ENCODE data around the gene SH3GL2. TPM values are rescaled to one million over a fixed set of nuclear protein-coding genes. Genes with fewer than 3 reads are reported as not detected.

Gene SH3GL2
- total RNA-seq, 1 experiment from 2014 or later: not detected

- no peak overlapping the region for H3K4me3 Mint-ChIP-seq (ENCODE audit: unreplicated experiment)
- intact Hi-C loops (cut with micrococcal nuclease): no loop called here
- ChIA-PET CTCF (no interaction called here), POLR2A (interaction anchor here (1.0 kb wide), 1 partner anchor 9 kb away, joined by 3 read pairs; no protein-coding TSS in a partner anchor)
- no peaks in the 10 kb centered on the region for H3K9me3 Mint-ChIP-seq (ENCODE audit: unreplicated experiment)
- H3K4me1 Mint-ChIP-seq (ENCODE audit: insufficient read depth, unreplicated experiment): no peaks in the 10 kb centered on the region
- H3K27me3 Mint-ChIP-seq (ENCODE audit: insufficient read depth, unreplicated experiment): peaks cover 60% of the 10 kb centered on the region
- peak; percentile 40 for DNase-seq (ENCODE audit: unreplicated experiment)
- BruUV-seq (replicated peaks): no TSS peak
- H3K36me3 Mint-ChIP-seq (ENCODE audit: insufficient read depth, unreplicated experiment): no peaks in the 10 kb centered on the region
- no peak for TF ChIP-seq CTCF (IDR thresholded peaks at IDR 0.05; ENCODE audit: unreplicated experiment)
- no peak overlapping the region for H3K27ac Mint-ChIP-seq (ENCODE audit: low read depth, unreplicated experiment)
These were observed 22.2 kb downstream of the SH3GL2 start for GRCh38 chr9:17600962-17601593.

GRCh38 chr9:17604556-17604955, 25.7 kb downstream of the SH3GL2 start:
- no peak for TF ChIP-seq CTCF (IDR thresholded peaks at IDR 0.05; ENCODE audit: unreplicated experiment)
- ChIA-PET CTCF (interaction anchor here (0.7 kb wide), 1 partner anchor 11 kb away, joined by 3 read pairs; no protein-coding TSS in a partner anchor), POLR2A (no interaction called here)
- H3K9me3 Mint-ChIP-seq (ENCODE audit: unreplicated experiment): no peaks in the 10 kb centered on the region
- H3K4me1 Mint-ChIP-seq (ENCODE audit: insufficient read depth, unreplicated experiment): no peaks in the 10 kb centered on the region
- H3K27ac Mint-ChIP-seq (ENCODE audit: low read depth, unreplicated experiment): no peak overlapping the region
- intact Hi-C loops (cut with micrococcal nuclease): no loop called here
- peaks cover 70% of the 10 kb centered on the region for H3K27me3 Mint-ChIP-seq (ENCODE audit: insufficient read depth, unreplicated experiment)
- H3K4me3 Mint-ChIP-seq (ENCODE audit: unreplicated experiment): no peak overlapping the region
- BruUV-seq (replicated peaks): no TSS peak
- DNase-seq (ENCODE audit: unreplicated experiment): no peak
- H3K36me3 Mint-ChIP-seq (ENCODE audit: insufficient read depth, unreplicated experiment): no peaks in the 10 kb centered on the region

GRCh38 chr9:17609312-17610005, 30.6 kb downstream of the SH3GL2 start:
- TF ChIP-seq CTCF (IDR thresholded peaks at IDR 0.05; ENCODE audit: unreplicated experiment): no peak
- CTCF ChIA-PET: interaction anchor here (1.1 kb wide), 1 partner anchor 18 kb away, joined by 3 read pairs; no protein-coding TSS in a partner anchor
- BruUV-seq (replicated peaks): no TSS peak
- no peaks in the 10 kb centered on the region for H3K36me3 Mint-ChIP-seq (ENCODE audit: insufficient read depth, unreplicated experiment)
- intact Hi-C loops (cut with micrococcal nuclease): no loop called here
- no peak for DNase-seq (ENCODE audit: unreplicated experiment)
- POLR2A ChIA-PET: no interaction called here
- H3K9me3 Mint-ChIP-seq (ENCODE audit: unreplicated experiment): no peaks in the 10 kb centered on the region
- peaks cover 68% of the 10 kb centered on the region for H3K27me3 Mint-ChIP-seq (ENCODE audit: insufficient read depth, unreplicated experiment)
- no peak overlapping the region for H3K4me3 Mint-ChIP-seq (ENCODE audit: unreplicated experiment)
- no peaks in the 10 kb centered on the region for H3K4me1 Mint-ChIP-seq (ENCODE audit: insufficient read depth, unreplicated experiment)
- H3K27ac Mint-ChIP-seq (ENCODE audit: low read depth, unreplicated experiment): no peak overlapping the region

- CTCF ChIA-PET: interaction anchor here (1.5 kb wide), 1 partner anchor 9 kb away, joined by 4 read pairs; no protein-coding TSS in a partner anchor
- H3K27me3 Mint-ChIP-seq (ENCODE audit: insufficient read depth, unreplicated experiment): peaks cover 66% of the 10 kb centered on the region
- no peaks in the 10 kb centered on the region for H3K4me1 Mint-ChIP-seq (ENCODE audit: insufficient read depth, unreplicated experiment)
- H3K4me3 Mint-ChIP-seq (ENCODE audit: unreplicated experiment): no peak overlapping the region
- intact Hi-C loops (cut with micrococcal nuclease): no loop called here
- no peak for DNase-seq (ENCODE audit: unreplicated experiment)
- no peaks in the 10 kb centered on the region for H3K9me3 Mint-ChIP-seq (ENCODE audit: unreplicated experiment)
- no TSS peak for BruUV-seq (replicated peaks)
- H3K27ac Mint-ChIP-seq (ENCODE audit: low read depth, unreplicated experiment): no peak overlapping the region
- no peaks in the 10 kb centered on the region for H3K36me3 Mint-ChIP-seq (ENCODE audit: insufficient read depth, unreplicated experiment)
- TF ChIP-seq CTCF (IDR thresholded peaks at IDR 0.05; ENCODE audit: unreplicated experiment): no peak
- POLR2A ChIA-PET: no interaction called here
These were observed 32.5 kb downstream of the SH3GL2 start for GRCh38 chr9:17611342-17611741.
